K562 (cell line): ENCODE measurements around the gene DIP2B. TPM values are rescaled to one million over a fixed set of nuclear protein-coding genes. Genes with fewer than 3 reads are reported as not detected.
A peak's percentile ranks its signal among the peaks of the same experiment; 100 is the strongest.

ENCODE experiments used
- ARNT ChIP-seq, 2 experiments: fragments of 450-650 bp; IDR thresholded peaks; 2 replicates each; pipeline ENCODE4 v1.6.1; 2016; ENCODE audit warnings: mild to moderate bottlenecking in 1 of 2
- CBFB ChIP-seq: sonication (generic); formaldehyde crosslinking; IDR thresholded peaks from 2 replicates; pipeline ENCODE4 v1.4.0; 2020; ENCODE audit warnings: mild to moderate bottlenecking, missing genetic modification reagents
- HDAC6 ChIP-seq: IDR thresholded peaks from 2 replicates; pipeline ENCODE4 v1.6.1; 2012; ENCODE audit warnings: low read depth, mild to moderate bottlenecking, control low read depth, inconsistent platforms, low read length, moderate library complexity
- ILF3 ChIP-seq: fragments of 450-650 bp; IDR thresholded peaks from 2 replicates; pipeline ENCODE4 v1.6.1; 2018; ENCODE audit warnings: antibody characterized with exemption, mild to moderate bottlenecking, moderate library complexity, borderline replicate concordance
- KDM5B ChIP-seq: fragments of 200-600 bp; sonication (generic); IDR thresholded peaks from 2 replicates; pipeline ENCODE4 v1.6.1; 2012; ENCODE audit warnings: low read depth, mild to moderate bottlenecking, moderate library complexity, low read length, control low read depth, inconsistent platforms; ENCODE audit not compliant: insufficient replicate concordance
- LARP7 ChIP-seq: fragments of 450-650 bp; IDR thresholded peaks from 2 replicates; pipeline ENCODE4 v1.6.1; 2016
- LEF1 ChIP-seq: fragments of 450-650 bp; IDR thresholded peaks from 2 replicates; pipeline ENCODE4 v1.6.1; 2016; ENCODE audit warnings: mild to moderate bottlenecking
- MAFF ChIP-seq: IDR thresholded peaks from 2 replicates; pipeline ENCODE4 v1.6.1; 2012; ENCODE audit warnings: low read length, improper control_type of control experiment
- MXI1 ChIP-seq: IDR thresholded peaks from 2 replicates; pipeline ENCODE4 v1.6.1; 2011; ENCODE audit warnings: low read depth, mild to moderate bottlenecking, improper control_type of control experiment, low read length
- NFATC3 ChIP-seq: fragments of 450-650 bp; IDR thresholded peaks from 2 replicates; pipeline ENCODE4 v1.6.1; 2017; ENCODE audit warnings: mild to moderate bottlenecking
- NFIX ChIP-seq: fragments of 250-450 bp; sonication (Bioruptor Pico); IDR thresholded peaks from 2 replicates; pipeline ENCODE4 v1.4.0; 2020; ENCODE audit warnings: low read depth, mild to moderate bottlenecking, moderate library complexity
- NR1H2 ChIP-seq: sonication (generic); formaldehyde crosslinking; IDR thresholded peaks from 2 replicates; pipeline ENCODE4 v1.4.0; 2020; ENCODE audit warnings: mild to moderate bottlenecking, missing genetic modification reagents
- POLR2G ChIP-seq: fragments of 200-400 bp; formaldehyde crosslinking; IDR thresholded peaks from 2 replicates; pipeline ENCODE4 v1.6.1; 2017; ENCODE audit warnings: low read depth, mild to moderate bottlenecking, antibody characterized with exemption, low read length, moderate library complexity
- RERE ChIP-seq: sonication (generic); formaldehyde crosslinking; IDR thresholded peaks from 2 replicates; pipeline ENCODE4 v1.8.0; 2023; ENCODE audit warnings: missing genetic modification reagents, mild to moderate bottlenecking, borderline replicate concordance
- SAFB2 ChIP-seq: fragments of 200-400 bp; formaldehyde crosslinking; IDR thresholded peaks from 2 replicates; pipeline ENCODE4 v1.6.1; 2018; ENCODE audit warnings: borderline replicate concordance, low read length, low read depth, moderate library complexity; ENCODE audit not compliant: severe bottlenecking
- TFE3 ChIP-seq: fragments of 450-650 bp; formaldehyde crosslinking; IDR thresholded peaks from 2 replicates; pipeline ENCODE4 v1.4.0; 2020; ENCODE audit warnings: mild to moderate bottlenecking, mixed read lengths
- TRIM24 ChIP-seq, 2 experiments: fragments of 450-650 bp; IDR thresholded peaks; 2 replicates each; pipeline ENCODE4 v1.6.1; 2016
- XRCC4 ChIP-seq: IDR thresholded peaks from one replicate; pipeline ENCODE4 v1.6.1; 2011; ENCODE audit not compliant: insufficient read depth, insufficient read length; ENCODE audit errors: extremely low read depth
- ZNF740 ChIP-seq, 3 experiments: fragments of 200-800 bp in 1 of 3; sonication (Bioruptor generic) in 1 of 3; sonication (generic) in 1 of 3; formaldehyde crosslinking in 1 of 3; IDR thresholded peaks; 2 replicates each; pipeline versions ENCODE4 v1.6.1 to v1.8.0; 2016 to 2022; ENCODE audit warnings: mild to moderate bottlenecking in 2 of 3, missing compliant biosample characterization in 2 of 3, missing genetic modification characterization in 2 of 3, missing genetic modification reagents in 1 of 3
- ZNF766 ChIP-seq: fragments of 200-800 bp; sonication (Bioruptor generic); conservative IDR thresholded peaks from 2 replicates; pipeline ENCODE4 v1.6.1; 2016; ENCODE audit warnings: missing genetic modification characterization, missing compliant biosample characterization
- ZSCAN32 ChIP-seq: fragments of 450-650 bp; formaldehyde crosslinking; IDR thresholded peaks from 2 replicates; pipeline ENCODE4 v1.4.0; 2020; ENCODE audit warnings: mild to moderate bottlenecking, moderate library complexity
- polyA plus RNA-seq, 8 experiments: library from polyadenylated mRNA; depleted of rRNA in 4 of 8; stranded (reverse) in 5 of 8; unstranded in 3 of 8; fragments of >200 nt; fragmentation: Nextera tagmentation in 2 of 8; fragmentation: Illumina TruSeq in 1 of 8; extraction: Ambion mirVana in 2 of 8; extraction: Trizol in 1 of 8; gene quantifications; 2 replicates each; pipeline versions ENCODE4 v1.2.1 to v1.2.3, GENCODE V29; 2011 to 2014; ENCODE audit warnings: inconsistent platforms in 1 of 8, missing spikeins in 1 of 8
- total RNA-seq, 7 experiments: library from RNA; depleted of rRNA in 6 of 7; stranded (reverse); fragments of >200 nt in 6 of 7; fragmentation: Illumina TruSeq in 2 of 7; extraction: Trizol in 2 of 7; gene quantifications; 2 replicates each; pipeline versions ENCODE4 v1.2.1 to v1.2.3, GENCODE V29; 2011 to 2021; ENCODE audit warnings: low replicate concordance in 1 of 7

Gene DIP2B
- total and polyA plus RNA-seq, 9 of the 15 experiments (the other 6 are each of a cell fraction or from before 2014, with no cell fraction given) = 4.6 to 26.1 (median 18.8) TPM

- TF ChIP-seq RERE (CRISPR knock-in tag) (no peak), TRIM24 (IDR thresholded peaks at IDR 0.05) (peak; percentile 65 to 84; a peak in 3 of 4 replicates), ARNT (IDR thresholded peaks at IDR 0.05) (peak; percentile 37 to 89), CBFB (CRISPR knock-in tag) (no peak), ILF3 (no peak), ZNF740 (CRISPR knock-in tag; IDR thresholded peaks at IDR 0.05) (no peak), ZNF740 (tag; IDR thresholded peaks at IDR 0.05) (no peak), NFATC3 (0 out of 2 replicates have a peak, but pooled peaks have one; percentile 39), ZSCAN32 (CRISPR knock-in tag) (no peak), NFIX (CRISPR knock-in tag) (no peak), ZNF766 (CRISPR knock-in tag) (no peak), KDM5B (no peak), MXI1 (no peak), SAFB2 (no peak), LEF1 (peak; percentile 94), XRCC4 (no peak), TFE3 (CRISPR knock-in tag) (no peak), LARP7 (no peak), NR1H2 (no peak), POLR2G (no peak), HDAC6 (no peak), MAFF (no peak)
These were observed 85.1 kb downstream of the DIP2B start (continued) for GRCh38 chr12:50589650-50590435.
